ENCODE data around the gene TRABD. TPM values are rescaled to one million over a fixed set of nuclear protein-coding genes. Genes with fewer than 3 reads are reported as not detected.

TRABD gene
- total and polyA plus RNA-seq, 11 donors = 14.3 to 32.9 (median 18.0) TPM

GRCh38 chr22:50200461-50201190, 14.9 kb downstream of the TRABD start, which contains the start of gene SELENOO:
SELENOO (plus strand) TSS chr22:50201011; CDS start chr22:50201037, 26 bp downstream.
- intact Hi-C loops (cut with DNase I) = no loop called here
- Histone ChIP-seq H3K36me3 (peaks cover 0 to 43% (median 24%) of the 10 kb centered on the region in 9 donors), H3K4me1 (peaks cover 0 to 54% (median 24%) of the 10 kb centered on the region in 12 donors), H3K27me3 (no peaks in the 10 kb centered on the region), H3K27ac (peak within 1 kb of the TSS; percentile 50 to 91 (median 80)), H3K9me3 (no peaks in the 10 kb centered on the region), H3K4me3 (peak within 1 kb of the TSS; percentile 57 to 99 (median 82))
- TF ChIP-seq, protein P1, sequence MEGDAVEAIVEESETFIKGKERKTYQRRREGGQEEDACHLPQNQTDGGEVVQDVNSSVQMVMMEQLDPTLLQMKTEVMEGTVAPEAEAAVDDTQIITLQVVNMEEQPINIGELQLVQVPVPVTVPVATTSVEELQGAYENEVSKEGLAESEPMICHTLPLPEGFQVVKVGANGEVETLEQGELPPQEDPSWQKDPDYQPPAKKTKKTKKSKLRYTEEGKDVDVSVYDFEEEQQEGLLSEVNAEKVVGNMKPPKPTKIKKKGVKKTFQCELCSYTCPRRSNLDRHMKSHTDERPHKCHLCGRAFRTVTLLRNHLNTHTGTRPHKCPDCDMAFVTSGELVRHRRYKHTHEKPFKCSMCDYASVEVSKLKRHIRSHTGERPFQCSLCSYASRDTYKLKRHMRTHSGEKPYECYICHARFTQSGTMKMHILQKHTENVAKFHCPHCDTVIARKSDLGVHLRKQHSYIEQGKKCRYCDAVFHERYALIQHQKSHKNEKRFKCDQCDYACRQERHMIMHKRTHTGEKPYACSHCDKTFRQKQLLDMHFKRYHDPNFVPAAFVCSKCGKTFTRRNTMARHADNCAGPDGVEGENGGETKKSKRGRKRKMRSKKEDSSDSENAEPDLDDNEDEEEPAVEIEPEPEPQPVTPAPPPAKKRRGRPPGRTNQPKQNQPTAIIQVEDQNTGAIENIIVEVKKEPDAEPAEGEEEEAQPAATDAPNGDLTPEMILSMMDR (IDR thresholded peaks at IDR 0.05) = no peak
- peak in 1 of 2 donors; percentile 94 for TF ChIP-seq POLR2A (IDR thresholded peaks at IDR 0.05)
- peak; percentile 86 to 94 (median 90) for ATAC-seq
- peak; percentile 94 to 96 (median 94) for DNase-seq
- WGBS, 4 donors = 0 to 1% (median 0%) methylated on average over 29 to 105 of the region's 105 CpGs

DNA sequence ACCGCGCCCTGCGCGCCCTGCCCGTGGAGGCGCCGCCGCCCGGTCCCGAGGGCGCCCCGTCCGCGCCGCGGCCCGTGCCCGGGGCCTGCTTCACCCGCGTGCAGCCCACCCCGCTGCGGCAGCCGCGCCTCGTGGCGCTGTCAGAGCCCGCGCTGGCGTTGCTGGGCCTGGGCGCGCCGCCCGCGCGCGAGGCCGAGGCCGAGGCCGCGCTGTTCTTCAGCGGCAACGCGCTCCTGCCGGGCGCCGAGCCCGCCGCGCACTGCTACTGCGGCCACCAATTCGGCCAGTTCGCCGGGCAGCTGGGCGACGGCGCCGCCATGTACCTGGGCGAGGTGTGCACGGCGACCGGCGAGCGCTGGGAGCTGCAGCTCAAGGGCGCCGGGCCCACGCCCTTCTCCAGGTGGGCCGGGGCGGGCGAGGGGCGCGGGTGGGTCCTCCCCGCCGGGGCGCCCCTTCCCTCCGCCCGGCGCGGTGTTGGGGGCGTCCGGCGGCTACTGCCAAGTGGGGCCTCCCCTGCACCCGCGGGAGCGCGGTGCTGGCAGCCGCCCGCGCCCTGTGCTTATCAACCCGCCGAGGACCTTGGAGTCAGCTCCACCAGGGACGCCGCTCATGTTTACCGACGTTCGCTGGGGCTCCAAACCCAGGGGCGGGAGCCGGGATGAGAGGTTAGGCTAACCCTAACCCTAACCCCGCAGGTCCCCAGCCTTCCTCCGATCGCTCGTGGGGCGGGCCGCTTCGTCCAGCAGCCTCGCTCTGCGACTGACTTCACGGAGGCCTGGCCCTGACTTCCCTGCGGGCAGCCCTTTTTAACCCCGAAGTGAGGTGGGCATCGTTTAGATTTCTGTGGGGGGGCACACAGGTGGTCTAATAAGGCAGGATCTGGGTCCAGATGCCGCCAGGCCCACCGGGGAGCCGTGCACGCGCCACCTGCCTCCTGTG, 15.7 kb downstream of the TRABD start:
- peak overlapping the region; percentile 57 to 99 (median 82) for H3K4me3 ChIP-seq
- TF ChIP-seq POLR2A (IDR thresholded peaks at IDR 0.05) = no peak
- TF ChIP-seq, protein P1 (IDR thresholded peaks at IDR 0.05) = no peak
- intact Hi-C loops (cut with DNase I) = no loop called here
- H3K27me3 ChIP-seq = no peaks in the 10 kb centered on the region
- peak overlapping the region; percentile 50 to 91 (median 80) for H3K27ac ChIP-seq
- H3K9me3 ChIP-seq = no peaks in the 10 kb centered on the region
- peaks cover 0 to 60% (median 29%) of the 10 kb centered on the region in 12 donors for H3K4me1 ChIP-seq
- peak in 1 of 5 donors; percentile 43 for DNase-seq
- ATAC-seq = peak in 2 of 4 donors; percentile 8 to 11
- 2 to 31% (median 4%) methylated on average over 8 to 115 of the region's 115 CpGs for WGBS, 4 donors
- H3K36me3 ChIP-seq = peaks cover 0 to 38% (median 23%) of the 10 kb centered on the region in 9 donors

GRCh38 chr22:50202130-50202666, 16.5 kb downstream of the TRABD start:
- Histone ChIP-seq H3K36me3 (peaks cover 0 to 38% (median 29%) of the 10 kb centered on the region in 9 donors), H3K27ac (peak overlapping the region in 4 of 12 donors; percentile 67 to 91 (median 83)), H3K9me3 (no peaks in the 10 kb centered on the region), H3K4me1 (peaks cover 0 to 68% (median 34%) of the 10 kb centered on the region in 12 donors), H3K27me3 (no peaks in the 10 kb centered on the region), H3K4me3 (peak overlapping the region; percentile 57 to 99 (median 82))
- WGBS, 4 donors = 65 to 75% (median 68%) methylated on average over 13 of the region's 13 CpGs
- TF ChIP-seq POLR2A (IDR thresholded peaks at IDR 0.05) = no peak
- TF ChIP-seq, protein P1 (IDR thresholded peaks at IDR 0.05) = no peak
- intact Hi-C loops (cut with DNase I) = no loop called here
- DNase-seq = peak in 1 of 5 donors; percentile 18
- no peak for ATAC-seq

All from heart left ventricle (tissue), 16 donors.